GM23248 (cell line): Measurements from ENCODE around the gene GPHN. TPM values are rescaled to one million over a fixed set of nuclear protein-coding genes. Genes with fewer than 3 reads are reported as not detected.

Experiments used
- DNase-seq: peaks from one replicate; pipeline ENCODE4 v3.0.0-alpha.2; 2015
- H2AFZ ChIP-seq: fragments of 200-600 bp; sonication (generic); 2 replicates; pipeline ENCODE4 v1.6.1; 2016; ENCODE audit warnings: antibody characterized with exemption
- H3F3A ChIP-seq: fragments of 200-600 bp; sonication (generic); 2 replicates; pipeline ENCODE4 v1.6.1; 2016; ENCODE audit warnings: mild to moderate bottlenecking, antibody characterized with exemption, mixed run types; ENCODE audit not compliant: insufficient read depth
- H3K27ac ChIP-seq: fragments of 200-600 bp; sonication (generic); 2 replicates; pipeline ENCODE4 v1.5.1; 2016; ENCODE audit warnings: mild to moderate bottlenecking
- H3K27me3 ChIP-seq: fragments of 200-600 bp; sonication (generic); replicated peaks from 2 replicates; pipeline ENCODE4 v1.6.1; 2016; ENCODE audit warnings: mild to moderate bottlenecking; ENCODE audit not compliant: insufficient read depth
- H3K36me3 ChIP-seq: fragments of 200-600 bp; sonication (generic); 2 replicates; pipeline ENCODE4 v1.6.1; 2016; ENCODE audit warnings: low read depth, mild to moderate bottlenecking
- H3K4me1 ChIP-seq: fragments of 200-600 bp; sonication (generic); 2 replicates; pipeline ENCODE4 v1.6.1; 2016; ENCODE audit warnings: mild to moderate bottlenecking; ENCODE audit not compliant: insufficient read depth
- H3K4me2 ChIP-seq: fragments of 200-600 bp; sonication (generic); one replicate; pipeline ENCODE4 v1.6.1; 2016; ENCODE audit warnings: mild to moderate bottlenecking; ENCODE audit not compliant: unreplicated experiment
- H3K4me3 ChIP-seq: fragments of 200-600 bp; sonication (generic); 2 replicates; pipeline ENCODE4 v1.5.1; 2016; ENCODE audit warnings: mild to moderate bottlenecking
- H3K79me2 ChIP-seq: fragments of 200-600 bp; sonication (generic); 2 replicates; pipeline ENCODE4 v1.6.1; 2016; ENCODE audit warnings: mild to moderate bottlenecking; ENCODE audit not compliant: insufficient read depth
- H3K9ac ChIP-seq: fragments of 200-600 bp; sonication (generic); 2 replicates; pipeline ENCODE4 v1.6.1; 2016; ENCODE audit warnings: mild to moderate bottlenecking
- H3K9me2 ChIP-seq: fragments of 200-600 bp; sonication (generic); 2 replicates; pipeline ENCODE4 v1.6.1; 2016; ENCODE audit warnings: mixed run types, mild to moderate bottlenecking, moderate library complexity; ENCODE audit not compliant: insufficient read depth
- H3K9me3 ChIP-seq: fragments of 200-600 bp; sonication (generic); one replicate; pipeline ENCODE4 v1.6.1; 2017; ENCODE audit warnings: low read depth
- H4K20me1 ChIP-seq: fragments of 200-600 bp; sonication (generic); 2 replicates; pipeline ENCODE4 v1.6.0; 2016; ENCODE audit not compliant: insufficient read depth
- EZH2 ChIP-seq: fragments of 200-600 bp; sonication (generic); IDR thresholded peaks from 2 replicates; pipeline ENCODE4 v1.6.1; 2018; ENCODE audit warnings: antibody characterized with exemption, mild to moderate bottlenecking; ENCODE audit not compliant: insufficient read depth, poor library complexity, severe bottlenecking
- EZH2phosphoT487 ChIP-seq: fragments of 200-600 bp; sonication (generic); IDR thresholded peaks from 2 replicates; pipeline ENCODE4 v1.6.1; 2018; ENCODE audit warnings: antibody characterized with exemption, moderate library complexity, mild to moderate bottlenecking, low read depth; ENCODE audit not compliant: insufficient read depth
- WGBS, 2 experiments: methylation state at CpG; one replicate each; pipeline ENCODE4 v1.1.6; 2015 to 2017; ENCODE audit warnings: low lambda C conversion rate in 2 of 2, low coverage in 1 of 2; ENCODE audit errors: missing lambda C conversion rate in 2 of 2; 5-methylcytosine and 5-hydroxymethylcytosine counted together
- in situ Hi-C: fragments of 300-500 bp; cut with MboI; formaldehyde crosslinking; loops from 2 replicates; pipeline ENCODE4 v1.15.0; 2020
- polyA plus RNA-seq: library from polyadenylated mRNA; unstranded; fragments of >200 nt; fragmentation: Nextera tagmentation; extraction: Ambion mirVana; gene quantifications from 2 replicates; pipeline ENCODE4 v1.2.1, GENCODE V29; 2016
- total RNA-seq: library from RNA; depleted of rRNA; stranded (reverse); fragments of >200 nt; shearing (Covaris generic); gene quantifications from 2 replicates; pipeline ENCODE4 v1.2.3, GENCODE V29; 2014

Gene GPHN
- total and polyA plus RNA-seq, 2 experiments from 2014 or later, result 7.6 to 9.3 TPM

- H3K4me1 ChIP-seq, result peaks cover 6% of the 10 kb centered on the region; the same call in 1 of the 2 replicates
- H4K20me1 ChIP-seq, result no peaks in the 10 kb centered on the region
- no peaks in the 10 kb centered on the region for H3K9me2 ChIP-seq
- H2AFZ ChIP-seq, result no peak overlapping the region
- no peaks in the 10 kb centered on the region for H3K9me3 ChIP-seq
- 0 out of 2 replicates have a peak, but pooled peaks cover 8% of the 10 kb centered on the region for H3F3A ChIP-seq
- no peaks in the 10 kb centered on the region for H3K27me3 ChIP-seq
- H3K36me3 ChIP-seq, result no peaks in the 10 kb centered on the region
- H3K27ac ChIP-seq, result no peak overlapping the region
- H3K4me3 ChIP-seq, result no peak overlapping the region
- no peak overlapping the region for H3K4me2 ChIP-seq
- H3K79me2 ChIP-seq, result 0 out of 2 replicates have a peak, but pooled peaks cover 4% of the 10 kb centered on the region
- in situ Hi-C loops, result no loop called here
- no peak for TF ChIP-seq EZH2phosphoT487
- TF ChIP-seq EZH2, result no peak
- H3K9ac ChIP-seq, result no peak overlapping the region
- WGBS, 2 experiments, result 93 to 94% methylated on average over 3 of the region's 3 CpGs
- peak; percentile 47 for DNase-seq
Measured at GRCh38 chr14:66600416-66600815, 92.5 kb downstream of the GPHN start.

DNA sequence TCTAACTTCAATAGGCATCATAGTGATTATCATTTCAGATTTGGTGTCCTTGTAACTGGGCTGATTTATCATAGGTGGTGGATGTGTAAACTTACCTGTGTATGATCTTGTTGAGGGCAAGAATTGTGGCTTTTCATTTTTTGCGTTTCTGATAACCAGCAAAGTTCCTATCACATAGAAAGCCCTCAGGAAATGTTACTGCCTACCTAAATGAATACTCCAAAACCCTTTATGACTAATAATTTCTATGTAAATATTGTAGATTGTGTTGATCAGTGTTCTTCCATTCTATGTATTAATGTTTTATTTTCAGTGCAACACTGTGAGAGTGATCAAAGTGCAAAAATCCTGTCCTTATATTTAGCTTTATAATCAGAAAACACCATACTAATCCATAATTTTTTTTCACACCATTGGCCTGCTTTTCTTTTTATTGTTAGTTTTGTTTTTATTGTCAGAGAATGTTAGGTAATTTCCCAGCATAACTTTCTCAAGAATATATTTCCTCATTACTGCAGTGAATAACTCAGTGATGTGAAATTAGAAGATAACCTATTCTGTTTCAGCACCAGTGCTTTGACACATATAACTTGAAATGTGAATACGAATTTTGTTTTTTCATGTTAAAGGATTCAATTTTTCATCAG lies 94.1 kb downstream of the GPHN start:
- in situ Hi-C loops, result no loop called here
- 0 out of 2 replicates have a peak, but pooled peaks cover 4% of the 10 kb centered on the region for H3K79me2 ChIP-seq
- WGBS, 2 experiments, result 72 to 79% methylated on average over 2 of the region's 2 CpGs

DNA sequence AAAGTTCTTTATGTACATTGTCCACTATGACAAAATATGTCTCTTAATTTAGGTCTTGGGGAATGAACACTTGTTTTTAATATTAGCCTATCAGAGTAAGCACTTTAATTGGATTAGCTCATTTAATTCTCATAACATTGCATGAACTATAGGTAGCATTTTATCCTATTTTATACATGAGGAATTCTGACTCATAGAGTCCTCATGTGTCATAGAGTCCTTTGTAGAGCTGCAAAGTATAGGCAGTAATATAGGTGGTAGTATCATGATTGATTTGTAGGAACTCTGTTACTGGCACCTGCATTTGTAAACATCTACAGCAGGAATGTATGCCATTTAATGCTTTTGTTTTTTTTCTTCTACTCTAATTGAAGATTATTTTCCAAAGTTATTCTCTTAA lies 96.0 kb downstream of the GPHN start:
- H3K4me1 ChIP-seq, result peaks cover 6% of the 10 kb centered on the region; the same call in 1 of the 2 replicates
- H2AFZ ChIP-seq, result no peak overlapping the region
- H3K9me2 ChIP-seq, result no peaks in the 10 kb centered on the region
- TF ChIP-seq EZH2 (no peak), EZH2phosphoT487 (no peak)
- H3K9me3 ChIP-seq, result no peaks in the 10 kb centered on the region
- no peak overlapping the region for H3K4me3 ChIP-seq
- H3F3A ChIP-seq, result 0 out of 2 replicates have a peak, but pooled peaks cover 8% of the 10 kb centered on the region
- H3K4me2 ChIP-seq, result no peak overlapping the region
- H3K9ac ChIP-seq, result no peak overlapping the region
- no peaks in the 10 kb centered on the region for H4K20me1 ChIP-seq
- no peaks in the 10 kb centered on the region for H3K27me3 ChIP-seq
- peaks cover 14% of the 10 kb centered on the region for H3K79me2 ChIP-seq
- no peaks in the 10 kb centered on the region for H3K36me3 ChIP-seq
- DNase-seq, result no peak
- in situ Hi-C loops, result no loop called here
- H3K27ac ChIP-seq, result no peak overlapping the region

More for the DNA sequence above, 94.1 kb downstream of the GPHN start:
- H3K27ac ChIP-seq, result no peak overlapping the region
- no peaks in the 10 kb centered on the region for H3K9me3 ChIP-seq
- H3K4me3 ChIP-seq, result no peak overlapping the region
- H3F3A ChIP-seq, result 0 out of 2 replicates have a peak, but pooled peaks cover 8% of the 10 kb centered on the region
- no peak overlapping the region for H3K4me2 ChIP-seq
- H3K9me2 ChIP-seq, result no peaks in the 10 kb centered on the region
- peaks cover 6% of the 10 kb centered on the region; the same call in 1 of the 2 replicates for H3K4me1 ChIP-seq
- no peak overlapping the region for H3K9ac ChIP-seq
- H3K36me3 ChIP-seq, result no peaks in the 10 kb centered on the region
- H4K20me1 ChIP-seq, result no peaks in the 10 kb centered on the region
- H3K27me3 ChIP-seq, result no peaks in the 10 kb centered on the region
- no peak overlapping the region for H2AFZ ChIP-seq
- TF ChIP-seq EZH2phosphoT487 (no peak), EZH2 (no peak)
- DNase-seq, result no peak

GRCh38 chr14:66606826-66607225 lies 98.9 kb downstream of the GPHN start:
- in situ Hi-C loops, result no loop called here
- DNase-seq, result no peak
- Histone ChIP-seq H3K79me2 (peaks cover 27% of the 10 kb centered on the region), H3K9me3 (no peaks in the 10 kb centered on the region), H2AFZ (no peak overlapping the region), H3K4me3 (no peak overlapping the region), H3K36me3 (no peaks in the 10 kb centered on the region), H3K4me1 (no peaks in the 10 kb centered on the region), H3K9me2 (no peaks in the 10 kb centered on the region), H4K20me1 (no peaks in the 10 kb centered on the region), H3K9ac (no peak overlapping the region), H3K4me2 (no peak overlapping the region), H3K27me3 (no peaks in the 10 kb centered on the region), H3K27ac (no peak overlapping the region), H3F3A (no peaks in the 10 kb centered on the region)
- TF ChIP-seq EZH2phosphoT487, result no peak
- no peak for TF ChIP-seq EZH2
- 93 to 96% methylated on average over 2 of the region's 2 CpGs for whole genome bisulfite sequencing, 2 experiments
